Trophoblast cell (in vitro differentiated cells and primary cell): ENCODE measurements around the gene DNAH7.

Source experiments
- DNase-seq, 2 donors: peaks; one replicate each; pipeline ENCODE4 v3.0.0-alpha.2; 2016
- H2AFZ ChIP-seq: 2 replicates; pipeline ENCODE4 v1.6.1; 2013; ENCODE audit warnings: low read length, moderate library complexity, mild to moderate bottlenecking; ENCODE audit not compliant: insufficient read depth, poor library complexity
- H2AK5ac ChIP-seq: 2 replicates; pipeline ENCODE4 v1.6.1; 2013; ENCODE audit warnings: mild to moderate bottlenecking, low read length
- H2BK120ac ChIP-seq: 2 replicates; pipeline ENCODE4 v1.6.1; 2013; ENCODE audit warnings: low read length, mild to moderate bottlenecking, moderate library complexity; ENCODE audit not compliant: insufficient read depth, poor library complexity
- H2BK12ac ChIP-seq: 2 replicates; pipeline ENCODE4 v1.6.1; 2013; ENCODE audit warnings: mild to moderate bottlenecking, low read length, moderate library complexity
- H2BK5ac ChIP-seq: 2 replicates; pipeline ENCODE4 v1.6.1; 2013; ENCODE audit warnings: low read length, low read depth, moderate library complexity, mild to moderate bottlenecking; ENCODE audit not compliant: poor library complexity
- H3K14ac ChIP-seq: 2 replicates; pipeline ENCODE4 v1.6.1; 2013; ENCODE audit warnings: mild to moderate bottlenecking, low read length
- H3K18ac ChIP-seq: 2 replicates; pipeline ENCODE4 v1.6.1; 2013; ENCODE audit warnings: mild to moderate bottlenecking, low read length
- H3K23ac ChIP-seq: 2 replicates; pipeline ENCODE4 v1.6.1; 2013; ENCODE audit warnings: low read length
- H3K27ac ChIP-seq: 2 replicates; pipeline ENCODE4 v1.5.1; 2013; ENCODE audit warnings: low read depth, mild to moderate bottlenecking, inconsistent platforms, low read length, moderate library complexity
- H3K27me3 ChIP-seq: 2 replicates; pipeline ENCODE4 v1.6.1; 2013; ENCODE audit warnings: inconsistent platforms, mild to moderate bottlenecking, low read length, moderate library complexity; ENCODE audit not compliant: insufficient read depth
- H3K36me3 ChIP-seq, 2 experiments: 1 replicate in 1 of 2; 2 replicates in 1 of 2; pipeline ENCODE4 v1.6.1; 2013; ENCODE audit warnings: low read length in 2 of 2, mild to moderate bottlenecking in 2 of 2, moderate library complexity in 1 of 2; ENCODE audit not compliant: insufficient read depth in 2 of 2, control insufficient read depth in 1 of 2
- H3K4ac ChIP-seq: 2 replicates; pipeline ENCODE4 v1.6.1; 2013; ENCODE audit warnings: low read depth, mild to moderate bottlenecking, low read length, moderate library complexity
- H3K4me1 ChIP-seq, 2 experiments: 1 replicate in 1 of 2; 2 replicates in 1 of 2; pipeline ENCODE4 v1.6.1; 2013; ENCODE audit warnings: low read length in 2 of 2, mild to moderate bottlenecking in 2 of 2, moderate library complexity in 1 of 2; ENCODE audit not compliant: insufficient read depth in 2 of 2, control insufficient read depth in 1 of 2
- H3K4me2 ChIP-seq: 2 replicates; pipeline ENCODE4 v1.6.1; 2013; ENCODE audit warnings: inconsistent platforms, mild to moderate bottlenecking, low read length, moderate library complexity
- H3K4me3 ChIP-seq: 2 replicates; pipeline ENCODE4 v1.5.1; 2013; ENCODE audit warnings: mild to moderate bottlenecking, low read depth, low read length, inconsistent platforms
- H3K79me1 ChIP-seq: one replicate; pipeline ENCODE4 v1.6.1; 2013; ENCODE audit warnings: low read length
- H3K79me2 ChIP-seq: 2 replicates; pipeline ENCODE4 v1.6.1; 2013; ENCODE audit warnings: low read length, mild to moderate bottlenecking; ENCODE audit not compliant: control insufficient read depth, insufficient read depth, poor library complexity
- H3K9ac ChIP-seq: 2 replicates; pipeline ENCODE4 v1.6.1; 2013; ENCODE audit warnings: mild to moderate bottlenecking, low read length
- H3K9me3 ChIP-seq: 2 replicates; pipeline ENCODE4 v1.6.1; 2013; ENCODE audit warnings: low read depth, mild to moderate bottlenecking, control low read depth, inconsistent platforms, low read length; ENCODE audit not compliant: insufficient read depth
- H4K12ac ChIP-seq: 2 replicates; pipeline ENCODE4 v1.6.1; 2013; ENCODE audit warnings: low read depth, mild to moderate bottlenecking, low read length, moderate library complexity
- H4K8ac ChIP-seq: 2 replicates; pipeline ENCODE4 v1.6.1; 2013; ENCODE audit warnings: low read depth, mild to moderate bottlenecking, low read length, moderate library complexity
- H4K91ac ChIP-seq: one replicate; pipeline ENCODE4 v1.6.1; 2013; ENCODE audit warnings: low read depth, mild to moderate bottlenecking, low read length, moderate library complexity
- WGBS: extraction: QIAGEN DNeasy Blood & Tissue Kit; methylation state at CpG from one replicate; pipeline ENCODE4 v1.1.7; 2013; ENCODE audit warnings: missing lambda C conversion rate; ENCODE audit not compliant: insufficient read length, insufficient coverage; ENCODE audit errors: extremely low coverage; 5-methylcytosine and 5-hydroxymethylcytosine counted together

DNAH7 gene

GRCh38 chr2:196054631-196055030 lies 14.0 kb downstream of the DNAH7 start:
- H3K36me3 ChIP-seq, result no peaks in the 10 kb centered on the region
- no peak overlapping the region for H2BK5ac ChIP-seq
- H3K4ac ChIP-seq, result no peak overlapping the region
- H4K91ac ChIP-seq, result no peak overlapping the region
- WGBS, result no CpG with 5 or more reads among the region's 2 CpGs
- H3K27ac ChIP-seq, result no peak overlapping the region
- no peak overlapping the region for H3K4me2 ChIP-seq
- no peak overlapping the region for H4K8ac ChIP-seq
- no peaks in the 10 kb centered on the region for H3K4me1 ChIP-seq
- no peaks in the 10 kb centered on the region for H3K27me3 ChIP-seq
- DNase-seq, result peak in 1 of 2 donors; percentile 6
- H2AK5ac ChIP-seq, result no peak overlapping the region
- no peaks in the 10 kb centered on the region for H3K79me2 ChIP-seq
- H3K9ac ChIP-seq, result no peak overlapping the region
- H3K79me1 ChIP-seq, result no peaks in the 10 kb centered on the region
- H3K9me3 ChIP-seq, result no peaks in the 10 kb centered on the region
- H3K14ac ChIP-seq, result no peak overlapping the region
- H3K4me3 ChIP-seq, result no peak overlapping the region
- no peak overlapping the region for H2AFZ ChIP-seq
- H2BK120ac ChIP-seq, result no peak overlapping the region
- no peak overlapping the region for H3K23ac ChIP-seq
- no peak overlapping the region for H2BK12ac ChIP-seq
- H4K12ac ChIP-seq, result no peak overlapping the region
- H3K18ac ChIP-seq, result no peak overlapping the region

- no peak overlapping the region for H2BK5ac ChIP-seq
- no peaks in the 10 kb centered on the region for H3K27me3 ChIP-seq
- no peak overlapping the region for H3K27ac ChIP-seq
- H3K4ac ChIP-seq, result no peak overlapping the region
- H2BK12ac ChIP-seq, result no peak overlapping the region
- H3K4me1 ChIP-seq, result no peaks in the 10 kb centered on the region
- H3K9me3 ChIP-seq, result no peaks in the 10 kb centered on the region
- H3K9ac ChIP-seq, result no peak overlapping the region
- no peaks in the 10 kb centered on the region for H3K79me1 ChIP-seq
- H3K79me2 ChIP-seq, result no peaks in the 10 kb centered on the region
- H4K91ac ChIP-seq, result no peak overlapping the region
- H2BK120ac ChIP-seq, result no peak overlapping the region
- H2AFZ ChIP-seq, result no peak overlapping the region
- H2AK5ac ChIP-seq, result no peak overlapping the region
- H3K36me3 ChIP-seq, result no peaks in the 10 kb centered on the region
- no peak overlapping the region for H4K12ac ChIP-seq
- WGBS, result no CpG with 5 or more reads among the region's 7 CpGs
- DNase-seq, result peak in 1 of 2 donors; percentile 11
- no peak overlapping the region for H3K18ac ChIP-seq
- no peak overlapping the region for H3K14ac ChIP-seq
- no peak overlapping the region for H3K23ac ChIP-seq
- H3K4me2 ChIP-seq, result no peak overlapping the region
- H3K4me3 ChIP-seq, result no peak overlapping the region
- no peak overlapping the region for H4K8ac ChIP-seq
These were observed 22.3 kb downstream of the DNAH7 start for GRCh38 chr2:196046123-196046917.

- H3K36me3 ChIP-seq, result no peaks in the 10 kb centered on the region
- no peaks in the 10 kb centered on the region for H3K4me1 ChIP-seq
- H2BK5ac ChIP-seq, result no peak overlapping the region
- no peak overlapping the region for H3K23ac ChIP-seq
- H3K79me1 ChIP-seq, result no peaks in the 10 kb centered on the region
- H3K14ac ChIP-seq, result no peak overlapping the region
- H3K27ac ChIP-seq, result no peak overlapping the region
- no peak overlapping the region for H3K4ac ChIP-seq
- DNase-seq, result no peak
- no peak overlapping the region for H4K91ac ChIP-seq
- no peak overlapping the region for H2BK12ac ChIP-seq
- H2AK5ac ChIP-seq, result no peak overlapping the region
- no peaks in the 10 kb centered on the region for H3K79me2 ChIP-seq
- no peak overlapping the region for H4K8ac ChIP-seq
- no peak overlapping the region for H4K12ac ChIP-seq
- H3K18ac ChIP-seq, result no peak overlapping the region
- no peak overlapping the region for H3K4me2 ChIP-seq
- H3K9ac ChIP-seq, result no peak overlapping the region
- H3K9me3 ChIP-seq, result no peaks in the 10 kb centered on the region
- H3K4me3 ChIP-seq, result no peak overlapping the region
- no peaks in the 10 kb centered on the region for H3K27me3 ChIP-seq
- no peak overlapping the region for H2AFZ ChIP-seq
- H2BK120ac ChIP-seq, result no peak overlapping the region
These were observed 26.9 kb downstream of the DNAH7 start for GRCh38 chr2:196041786-196042185.

- no peak overlapping the region for H3K4ac ChIP-seq
These were observed 28.4 kb downstream of the DNAH7 start for GRCh38 chr2:196040218-196040617.

More at GRCh38 chr2:196040218-196040617, 28.4 kb downstream of the DNAH7 start:
- Histone ChIP-seq H3K27ac (no peak overlapping the region), H3K27me3 (no peaks in the 10 kb centered on the region), H4K12ac (no peak overlapping the region), H2AFZ (no peak overlapping the region), H3K79me2 (no peaks in the 10 kb centered on the region), H3K9me3 (no peaks in the 10 kb centered on the region), H3K23ac (no peak overlapping the region), H2BK120ac (no peak overlapping the region), H4K8ac (no peak overlapping the region), H4K91ac (no peak overlapping the region), H3K14ac (no peak overlapping the region), H2AK5ac (no peak overlapping the region), H3K4me3 (no peak overlapping the region), H3K36me3 (no peaks in the 10 kb centered on the region), H3K9ac (no peak overlapping the region), H3K4me1 (no peaks in the 10 kb centered on the region), H2BK5ac (no peak overlapping the region), H2BK12ac (no peak overlapping the region), H3K18ac (no peak overlapping the region), H3K4me2 (no peak overlapping the region), H3K79me1 (no peaks in the 10 kb centered on the region)
- no peak for DNase-seq
